Glomerular visceral epithelial cell (primary cell): Measurements from ENCODE around the gene DAZAP2.
"Not testable (repeated sequence)": the region's sequence is repeated elsewhere in the genome, so short reads cannot be mapped to it uniquely, and the experiment has no call there.

ENCODE experiments used
- DNase-seq: peaks from one replicate; pipeline ENCODE4 v3.0.0-alpha.2; 2016; ENCODE audit errors: extremely low spot score

The DAZAP2 gene

DNA sequence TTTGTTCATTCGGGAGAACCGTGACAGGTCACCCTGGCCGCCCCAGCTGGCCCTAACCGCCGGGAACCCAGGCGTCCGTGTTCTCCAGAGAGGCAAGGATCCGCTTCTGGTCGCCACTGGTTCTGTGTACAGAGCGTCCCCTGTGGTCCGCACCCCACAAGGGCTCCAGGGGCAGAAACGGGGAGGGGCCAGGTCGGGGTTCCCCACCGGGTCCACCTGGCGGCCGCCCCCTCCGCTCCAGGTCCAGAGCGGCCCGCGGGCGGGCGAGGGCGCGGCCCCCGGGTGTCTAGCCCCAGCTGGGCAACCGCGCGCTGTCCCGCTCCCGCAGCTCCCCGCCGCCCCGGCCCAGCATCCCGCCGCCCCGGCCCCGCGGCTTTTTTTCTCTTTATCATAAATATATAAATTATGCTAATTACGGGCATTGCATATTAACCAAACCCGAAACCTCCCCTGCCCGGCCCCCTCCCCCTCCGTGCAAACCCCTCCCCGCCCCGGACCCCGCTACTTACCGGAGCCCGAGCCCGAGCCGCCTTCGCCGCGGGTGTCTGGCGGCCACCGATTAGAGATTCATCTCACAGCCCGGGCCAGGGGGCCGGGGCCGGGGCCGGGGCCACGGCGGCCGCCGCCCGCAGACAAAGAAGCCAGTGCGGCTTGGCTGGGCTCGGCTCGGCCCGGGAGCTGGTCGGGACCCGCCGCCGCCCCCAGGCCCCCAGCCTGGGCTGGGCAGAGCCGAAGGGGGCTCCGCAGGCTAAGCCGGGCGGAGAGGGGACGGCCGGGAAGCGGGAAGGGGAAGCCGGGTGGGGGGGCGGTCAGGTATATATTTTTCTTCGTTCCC is 21.3 kb upstream of the DAZAP2 start:
- DNase-seq, result peak; percentile 45

DNA sequence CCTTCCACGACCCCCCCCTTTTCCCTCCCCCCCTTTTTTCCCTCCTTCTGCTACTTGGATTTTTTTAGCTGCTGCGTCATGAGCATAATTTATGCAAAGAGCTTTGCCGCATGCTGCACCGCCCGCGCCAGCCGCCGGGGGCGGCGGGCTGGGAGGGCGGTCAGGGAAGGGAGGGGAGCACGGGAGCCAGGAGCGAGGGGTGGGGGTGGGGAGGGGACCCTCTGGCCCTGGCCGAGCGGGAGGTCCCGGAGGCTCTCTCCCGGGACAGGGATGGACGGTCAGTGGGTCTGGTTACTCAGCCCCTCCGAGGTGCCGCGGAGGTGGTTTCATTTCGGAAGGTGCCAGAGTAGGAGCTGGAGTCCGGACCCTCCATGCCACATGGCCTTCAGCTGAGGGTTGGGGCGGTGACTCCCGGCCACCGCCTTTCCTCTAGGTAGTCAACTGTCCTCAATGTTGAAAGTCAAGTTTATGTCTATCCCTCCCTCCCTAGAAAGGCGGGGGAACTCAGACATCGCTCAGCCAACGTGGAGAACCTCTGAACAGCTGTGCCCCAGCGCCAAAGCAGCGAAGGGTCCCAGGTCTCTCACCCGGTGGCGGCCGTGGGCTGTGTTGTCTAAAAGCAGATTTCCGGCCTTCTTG is 20.5 kb upstream of the DAZAP2 start, which contains the start of gene POU6F1:
Gene POU6F1 (minus strand): TSS at position 95 of the 639 bp plus-strand sequence. CDS start 11,226 bp downstream, outside the sequence.
- peak; percentile 81 for DNase-seq

DNA sequence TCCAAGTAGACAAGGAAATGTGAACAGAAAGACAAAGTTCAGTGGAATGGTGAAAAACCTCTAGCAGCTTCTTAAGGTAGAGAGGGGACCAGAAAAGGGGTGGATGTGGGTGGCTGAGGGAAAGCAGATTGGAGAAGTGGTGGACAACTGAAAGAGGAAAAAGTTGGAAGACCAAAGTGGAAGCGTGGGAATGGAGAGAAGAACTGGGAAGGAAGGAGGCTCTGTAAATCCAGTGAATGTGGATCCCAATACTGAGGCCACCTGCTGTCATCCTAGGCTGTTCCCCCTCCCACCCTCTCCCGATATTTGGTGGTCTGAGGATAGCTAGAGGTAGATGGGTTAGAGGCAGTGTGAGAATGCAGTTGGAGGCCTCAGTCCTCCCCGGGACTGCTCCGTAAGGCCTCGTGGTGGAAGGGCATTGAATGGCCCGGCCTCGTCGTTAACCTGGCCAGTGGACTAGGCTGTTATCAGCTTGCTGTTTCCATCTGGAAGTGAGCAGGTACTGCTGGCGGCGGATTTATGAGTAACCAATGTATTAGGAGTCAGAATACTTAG is 19.9 kb upstream of the DAZAP2 start:
- peak; percentile 17 for DNase-seq

DNA sequence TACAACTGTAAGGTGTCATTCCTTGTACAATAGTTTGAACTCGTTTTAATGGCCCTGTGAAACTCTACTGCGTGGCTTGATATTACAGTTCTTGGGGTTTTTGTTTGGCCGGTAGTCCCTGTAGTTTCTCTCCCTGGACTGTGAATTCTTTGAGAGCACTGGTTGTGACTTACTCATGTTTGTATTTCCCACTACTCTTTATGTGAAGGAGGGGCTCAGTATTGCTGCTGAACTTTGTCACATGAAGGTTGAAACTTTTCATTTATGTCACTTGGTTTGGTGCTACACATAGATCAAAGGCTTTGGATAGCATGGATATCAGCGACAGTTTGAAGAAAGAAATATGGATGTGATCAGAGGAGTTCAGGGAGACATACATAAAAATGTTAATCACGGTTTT is 19.3 kb upstream of the DAZAP2 start:
- no peak for DNase-seq

DNA sequence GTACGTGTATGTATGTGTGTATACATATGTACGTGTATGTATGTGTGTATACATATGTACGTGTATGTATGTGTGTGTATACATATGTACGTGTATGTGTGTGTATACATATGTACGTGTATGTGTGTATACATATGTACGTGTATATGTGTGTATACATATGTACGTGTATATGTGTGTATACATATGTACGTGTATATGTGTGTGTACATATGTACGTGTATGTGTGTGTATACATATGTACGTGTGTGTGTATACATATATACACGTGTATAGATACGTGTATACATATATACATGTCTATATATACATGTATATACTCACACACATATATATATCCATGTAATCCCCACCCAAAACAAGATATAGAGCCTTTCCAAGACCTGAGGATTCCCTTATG is 18.8 kb upstream of the DAZAP2 start:
- not testable (repeated sequence) for DNase-seq

DNA sequence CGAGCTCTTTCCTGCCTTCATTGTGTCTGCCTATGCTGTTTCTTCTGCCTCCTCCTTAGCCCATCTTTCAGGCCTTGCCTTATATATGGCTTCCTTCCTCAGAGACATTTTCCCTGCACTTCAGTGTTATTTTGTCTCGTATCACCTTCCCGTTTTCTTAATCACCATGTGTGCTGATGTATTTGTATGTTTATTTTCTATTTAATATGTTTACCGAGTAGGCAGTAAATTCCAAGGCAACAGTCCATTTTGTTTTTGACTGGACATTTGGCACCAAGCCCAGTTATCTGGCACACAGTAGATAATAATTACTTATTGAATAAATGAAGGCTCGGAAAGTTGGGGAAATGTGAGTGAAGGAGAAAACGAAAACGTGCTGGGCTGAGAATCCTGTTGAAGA is 16.2 kb upstream of the DAZAP2 start:
- DNase-seq, result no peak

DNA sequence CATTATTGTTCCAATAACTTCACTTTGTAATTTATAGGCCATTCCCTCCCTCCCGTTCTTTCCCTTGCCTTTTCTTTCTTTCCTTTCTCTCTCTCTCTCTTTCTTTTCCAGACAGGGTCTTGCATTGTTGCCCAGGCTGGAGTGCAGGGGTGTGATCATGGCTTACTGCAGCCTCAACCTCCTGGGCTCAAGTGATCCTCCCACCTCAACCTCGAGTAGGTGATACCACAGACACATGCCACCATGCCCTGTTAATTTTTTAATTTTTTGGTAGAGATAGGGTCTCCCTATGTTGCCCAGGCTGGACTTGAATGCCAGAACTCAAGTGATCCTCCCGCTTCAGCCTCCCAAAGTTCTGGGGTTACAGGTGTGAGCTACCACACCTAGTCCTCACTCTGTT is 14.0 kb upstream of the DAZAP2 start:
- DNase-seq, result no peak

DNA sequence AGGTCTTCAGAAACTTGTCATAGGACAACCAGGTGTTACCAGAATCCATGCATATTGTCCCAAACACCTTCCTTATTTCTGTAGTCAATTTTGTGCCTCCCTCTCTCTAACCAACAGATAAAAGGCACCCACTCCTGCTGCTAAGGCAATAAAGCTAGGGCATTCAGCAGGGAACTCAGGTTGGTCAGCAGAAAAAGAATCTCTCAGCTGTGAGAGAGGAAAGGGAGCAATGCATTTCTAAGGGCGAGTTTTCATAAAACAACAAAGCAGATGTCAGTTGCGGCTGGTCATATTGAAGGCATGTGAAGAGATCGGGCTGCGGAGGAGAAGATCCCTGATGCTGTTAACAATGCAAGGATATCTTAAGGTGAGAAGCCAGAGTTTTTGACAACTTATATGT is 13.4 kb upstream of the DAZAP2 start:
- DNase-seq, result no peak

DNA sequence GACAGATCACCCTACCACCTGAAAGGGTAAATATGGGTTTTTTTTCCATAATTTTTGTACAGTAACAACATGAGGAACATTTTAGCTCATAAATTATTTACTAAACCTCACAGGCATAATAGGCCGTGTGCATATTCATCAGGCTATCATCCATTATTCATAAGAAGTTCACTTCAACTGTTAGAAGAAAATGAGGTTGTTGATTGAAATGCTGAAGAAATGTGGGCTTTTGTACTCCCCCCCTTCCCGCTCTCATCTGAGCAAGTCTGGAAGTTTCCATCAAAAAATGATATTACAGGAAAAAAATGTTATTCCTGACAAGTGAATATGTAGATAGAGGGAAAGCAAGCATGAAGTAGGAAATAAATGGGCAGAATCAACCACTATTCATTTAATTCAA is 12.9 kb upstream of the DAZAP2 start:
- DNase-seq, result no peak

DNA sequence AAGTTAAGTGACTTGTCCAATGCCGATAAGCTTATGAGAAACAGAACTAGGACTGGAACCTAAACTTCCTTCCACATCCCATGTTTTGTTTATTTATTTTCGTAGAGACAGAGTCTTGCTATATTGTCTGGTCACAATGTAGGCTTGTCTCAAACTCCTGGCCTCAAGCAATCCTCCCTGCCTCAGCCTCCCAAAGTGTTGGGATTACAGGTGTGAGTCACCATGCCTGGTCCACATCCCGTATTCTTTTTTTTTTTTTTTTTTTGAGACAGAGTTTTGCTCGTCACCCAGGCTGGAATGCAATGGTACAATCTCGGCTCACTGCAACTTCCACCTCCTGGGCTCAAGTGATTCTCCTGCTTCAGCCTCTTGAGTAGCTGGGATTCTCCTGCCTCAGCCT is 11.5 kb upstream of the DAZAP2 start:
- not testable (repeated sequence) for DNase-seq

DNA sequence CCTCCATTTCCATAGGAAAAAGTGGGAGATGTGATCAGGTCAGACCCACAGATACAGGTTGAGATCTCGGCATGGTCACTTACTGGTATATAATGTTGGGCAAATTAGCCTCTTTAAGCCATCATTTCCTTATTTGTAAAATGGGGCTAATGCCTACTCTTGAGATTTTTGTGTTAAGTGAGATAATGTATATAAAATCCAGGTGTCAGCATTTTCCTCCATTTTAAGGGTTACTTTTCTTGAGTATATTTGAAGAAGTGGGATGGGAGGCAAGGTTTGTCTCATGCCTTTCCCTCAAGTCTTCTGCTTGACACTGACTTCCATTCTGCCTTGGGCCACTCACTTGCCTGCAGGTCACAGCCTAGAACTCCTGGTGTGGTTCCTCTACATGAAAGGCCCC is 10.7 kb upstream of the DAZAP2 start:
- DNase-seq, result no peak

DNA sequence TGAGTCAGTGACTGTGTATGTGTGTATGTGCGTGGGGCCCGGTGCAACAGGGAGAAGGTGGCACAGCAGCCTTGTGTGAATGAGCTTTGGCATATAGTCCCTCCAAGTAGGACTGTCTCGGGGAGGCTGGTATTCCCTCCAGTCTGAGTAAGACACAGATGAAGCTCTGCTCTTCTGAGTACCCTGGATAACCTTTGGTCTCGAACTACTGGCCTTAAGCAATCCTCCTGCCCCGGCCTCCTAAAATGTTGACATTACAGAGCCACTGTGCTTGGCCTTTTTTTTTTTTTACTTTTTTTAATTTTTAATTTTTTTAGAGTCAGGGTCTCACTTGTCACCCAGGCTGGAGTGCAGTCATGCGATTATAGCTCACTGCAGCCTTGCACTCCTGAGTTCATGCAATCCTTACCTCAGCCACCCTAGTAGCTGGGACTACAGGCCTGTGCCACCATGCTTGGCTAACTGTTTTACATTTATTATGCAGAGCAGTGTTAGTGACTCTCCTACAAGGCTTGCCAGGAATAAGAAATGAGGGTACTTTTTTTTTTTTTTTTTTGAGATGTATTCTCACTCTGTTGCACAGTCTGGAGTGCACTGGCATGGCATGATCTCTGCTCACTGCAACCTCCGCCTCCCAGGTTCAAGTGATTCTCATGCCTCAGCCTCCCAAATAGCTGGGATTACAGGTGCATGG is 9.4 kb upstream of the DAZAP2 start:
- DNase-seq, result no peak

DNA sequence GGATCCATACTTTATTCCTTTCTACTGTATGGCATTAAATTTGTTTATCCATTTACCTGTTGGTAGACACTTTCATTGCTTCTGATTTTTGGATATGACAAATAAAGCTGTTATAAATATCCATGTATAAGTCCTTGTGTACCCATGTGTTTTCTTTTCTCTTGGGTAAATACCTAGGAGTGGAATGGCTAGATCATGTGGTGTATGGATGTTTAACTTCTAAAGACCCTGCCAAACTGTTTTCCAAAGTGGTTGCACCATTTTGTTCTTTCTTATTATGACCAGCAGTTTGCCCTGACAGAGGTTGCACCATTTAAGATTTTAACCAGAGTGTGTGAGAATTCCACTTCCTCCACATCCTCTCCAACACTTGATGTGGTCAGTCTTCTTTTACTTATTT is 6.0 kb upstream of the DAZAP2 start:
- no peak for DNase-seq

DNA sequence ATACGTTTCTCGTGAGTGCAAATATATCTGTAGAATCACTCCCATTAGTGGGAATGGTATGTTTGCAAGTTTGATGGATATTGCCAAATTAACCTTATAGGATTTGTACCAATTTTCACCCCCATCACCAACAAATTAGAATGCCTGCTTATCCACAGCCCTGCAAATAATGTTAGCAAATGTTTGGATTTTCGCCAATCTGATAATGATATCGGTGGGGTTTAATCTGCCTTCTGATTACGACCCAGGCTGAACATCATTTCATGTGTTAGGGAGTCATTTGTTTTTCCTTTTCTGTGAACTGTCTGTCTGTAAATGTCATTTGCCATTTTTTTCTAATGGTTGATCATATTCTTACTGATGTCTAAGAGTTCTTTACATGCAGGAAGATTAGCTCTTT is 4.1 kb upstream of the DAZAP2 start:
- DNase-seq, result no peak

DNA sequence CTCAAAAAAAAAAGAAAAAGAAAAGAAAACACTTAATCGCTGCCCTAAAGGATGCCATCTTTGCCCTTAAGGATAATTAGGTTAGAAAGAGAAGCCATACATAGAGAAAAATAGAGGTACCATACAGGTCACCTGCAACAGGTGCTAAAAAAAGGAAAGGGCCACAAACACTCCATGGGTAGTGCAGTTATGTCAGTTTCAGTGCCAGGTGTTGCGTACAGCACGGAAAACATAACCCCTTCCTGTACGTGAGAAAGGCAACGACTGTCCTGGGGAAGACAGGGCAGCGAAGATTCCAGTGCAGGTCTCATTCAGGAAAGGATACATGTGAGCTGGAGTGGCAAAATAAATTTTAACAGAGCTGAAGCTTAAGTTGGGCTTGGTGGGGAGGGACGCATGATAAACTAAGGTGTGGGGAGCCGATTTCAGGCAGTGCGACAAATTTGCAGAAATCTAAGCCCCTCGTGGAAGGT is 553 bp upstream of the DAZAP2 start:
- DNase-seq, result no peak

DNA sequence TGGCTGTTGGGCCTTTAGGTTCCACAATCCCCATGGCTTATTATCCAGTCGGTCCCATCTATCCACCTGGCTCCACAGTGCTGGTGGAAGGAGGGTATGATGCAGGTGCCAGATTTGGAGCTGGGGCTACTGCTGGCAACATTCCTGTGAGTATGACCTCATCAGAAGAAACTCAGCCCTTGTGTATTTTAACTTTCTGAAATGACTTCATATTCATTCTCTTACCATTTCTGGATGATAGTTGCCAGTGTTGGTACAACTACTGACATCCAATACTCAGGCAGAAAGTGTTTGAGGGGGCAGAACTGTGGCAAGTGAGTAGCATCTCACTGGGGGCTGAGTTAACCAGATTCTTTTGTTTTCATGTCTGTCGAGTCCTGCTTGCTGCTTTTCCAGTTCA is 2.3 kb downstream of the DAZAP2 start:
- DNase-seq, result peak; percentile 29

DNA sequence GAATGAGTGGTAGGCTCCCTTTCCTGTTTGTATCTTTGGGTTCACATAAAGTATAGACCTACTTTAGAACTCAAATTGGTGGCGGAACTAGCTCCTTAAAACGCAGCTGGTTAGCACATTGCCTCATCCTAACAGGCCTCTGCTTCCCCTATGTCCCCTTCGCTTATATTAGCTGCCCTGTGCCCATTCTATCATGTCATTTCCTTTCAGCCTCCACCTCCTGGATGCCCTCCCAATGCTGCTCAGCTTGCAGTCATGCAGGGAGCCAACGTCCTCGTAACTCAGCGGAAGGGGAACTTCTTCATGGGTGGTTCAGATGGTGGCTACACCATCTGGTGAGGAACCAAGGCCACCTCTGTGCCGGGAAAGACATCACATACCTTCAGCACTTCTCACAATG is 3.5 kb downstream of the DAZAP2 start:
- no peak for DNase-seq

DNA sequence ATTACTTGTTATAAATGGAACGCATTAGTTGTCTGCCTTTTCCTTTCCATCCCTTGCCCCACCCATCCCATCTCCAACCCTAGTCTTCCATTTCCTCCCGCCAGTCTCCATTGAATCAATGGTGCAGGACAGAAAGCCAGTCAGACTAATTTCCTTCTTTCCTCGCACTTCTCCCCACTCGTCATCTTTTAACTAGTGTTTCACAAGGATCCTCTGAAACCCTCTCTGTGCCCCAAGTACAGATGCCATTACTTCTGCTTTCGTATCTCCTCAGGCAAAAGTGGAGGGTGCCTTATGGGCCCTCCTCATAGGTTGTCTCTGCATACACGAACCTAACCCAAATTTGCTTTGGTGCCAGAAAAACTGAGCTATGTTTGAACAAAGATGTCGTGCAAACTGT is 4.2 kb downstream of the DAZAP2 start:
- no peak for DNase-seq

DNA sequence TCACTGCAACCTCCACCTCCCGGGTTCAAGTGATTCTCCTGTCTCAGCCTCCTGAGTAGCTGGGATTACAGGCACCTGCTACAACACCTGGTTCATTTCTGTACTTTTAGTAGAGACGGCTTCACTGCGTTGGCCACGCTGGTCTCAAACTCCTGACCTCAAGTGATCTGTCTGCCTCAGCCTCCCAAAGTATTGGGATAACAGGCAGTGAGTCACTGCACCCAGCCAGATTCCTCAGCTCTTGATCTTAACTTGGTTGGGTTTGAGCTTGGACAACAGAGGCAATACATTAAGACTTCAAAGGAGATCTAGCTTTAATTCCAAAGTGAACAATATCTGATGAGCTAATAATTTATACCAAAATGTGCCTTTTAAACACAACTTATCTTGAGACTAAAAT is 5.6 kb downstream of the DAZAP2 start:
- DNase-seq, result no peak

DNA sequence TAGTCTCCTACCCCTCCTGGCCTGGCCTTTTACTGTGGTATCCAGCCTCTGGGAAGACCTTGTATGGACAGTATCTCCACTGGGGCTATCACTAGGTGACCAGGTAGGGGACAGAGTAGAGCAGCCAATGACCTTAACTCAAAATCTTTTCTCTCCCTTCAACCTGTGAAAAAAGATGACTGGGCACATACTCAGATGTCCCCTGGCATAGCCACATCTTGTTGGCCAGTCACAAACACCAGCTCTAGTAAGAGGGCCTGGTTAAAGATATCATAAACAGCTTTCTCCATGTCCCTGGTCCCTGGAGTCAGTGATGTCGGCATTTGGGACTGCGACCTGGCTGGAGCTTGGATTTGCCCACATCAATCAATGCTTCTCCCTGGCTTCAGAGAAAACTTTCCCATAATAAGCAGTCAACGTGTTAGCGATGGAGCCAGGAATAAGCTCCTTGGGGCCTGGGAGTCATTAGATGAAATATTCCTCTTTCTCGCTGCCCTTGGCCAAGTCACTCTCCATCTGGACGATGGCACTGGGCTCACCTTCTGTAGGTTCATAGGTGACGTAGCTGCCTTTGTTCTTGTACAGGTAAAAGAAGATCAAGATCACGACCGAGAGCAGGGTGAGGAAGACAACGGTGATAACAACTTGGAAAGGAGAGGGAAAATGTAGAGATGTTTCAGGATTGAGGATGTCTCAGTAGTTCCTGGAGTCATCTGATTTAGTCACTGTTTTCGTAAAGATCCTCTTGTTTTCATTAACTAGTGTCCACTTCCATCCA is 7.0 kb downstream of the DAZAP2 start:
- no peak for DNase-seq

DNA sequence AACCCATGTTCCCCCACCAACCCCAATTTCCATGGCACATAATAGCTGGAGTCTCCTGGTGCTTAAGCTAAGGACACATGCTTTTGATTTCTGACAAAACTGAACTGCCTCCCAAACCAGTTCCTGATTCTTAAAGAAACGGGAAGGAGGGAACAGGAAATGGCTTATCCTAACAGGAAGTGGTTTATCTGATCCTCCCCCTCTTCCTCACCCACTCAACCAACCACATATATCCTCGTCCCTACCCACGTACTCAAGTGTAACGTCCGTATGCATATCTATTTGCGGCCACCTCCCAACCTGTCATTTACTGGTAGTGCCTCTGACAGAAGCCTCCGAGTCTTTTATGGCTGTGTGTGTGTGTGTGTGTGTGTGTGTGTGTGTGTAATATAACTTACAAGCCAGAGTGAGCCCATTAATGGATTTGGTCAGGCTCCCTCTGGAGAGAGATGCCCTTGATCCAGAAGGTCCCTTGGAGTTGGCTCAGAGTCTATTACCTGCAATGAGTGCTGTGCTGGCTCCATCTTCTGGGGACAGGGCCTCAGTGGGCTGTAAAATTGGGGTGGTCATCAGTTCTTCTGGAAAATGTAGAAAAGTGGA is 7.7 kb downstream of the DAZAP2 start:
- peak; percentile 27 for DNase-seq
